ENCODE measurements around the gene YY1. TPM values are rescaled to one million over a fixed set of nuclear protein-coding genes. Genes with fewer than 3 reads are reported as not detected.
A peak's percentile ranks its signal among the peaks of the same experiment; 100 is the strongest.

Gene YY1
- total and polyA plus RNA-seq, 8 donors, result 23.0 to 68.1 (median 41.9) TPM

GRCh38 chr14:100223332-100224201 lies 15.4 kb upstream of the YY1 start:
- DNase-seq, result peak in 1 of 2 donors; percentile 45
- Histone ChIP-seq H3K4me1 (peaks cover 30 to 46% (median 36%) of the 10 kb centered on the region in 4 donors), H3K27me3 (no peaks in the 10 kb centered on the region), H3K36me3 (no peaks in the 10 kb centered on the region), H3K9me3 (no peaks in the 10 kb centered on the region), H3K27ac (peak overlapping the region in 4 of 5 donors; percentile 24 to 83 (median 80)), H3K4me3 (no peak overlapping the region)
- intact Hi-C loops (cut with DNase I; ENCODE audit: low total_unique reads), result no loop called here
- no peak for TF ChIP-seq POLR2A (IDR thresholded peaks at IDR 0.05)
- TF ChIP-seq EP300 (IDR thresholded peaks at IDR 0.05), result no peak
- TF ChIP-seq POLR2AphosphoS5 (IDR thresholded peaks at IDR 0.05), result no peak
- TF ChIP-seq CTCF (IDR thresholded peaks at IDR 0.05), result no peak
- WGBS, 5 donors, result 61 to 73% (median 65%) methylated on average over 12 of the region's 12 CpGs

- 84 to 90% (median 85%) methylated on average over 4 of the region's 4 CpGs for WGBS, 5 donors
- H3K36me3 ChIP-seq, result no peaks in the 10 kb centered on the region
- intact Hi-C loops (cut with DNase I; ENCODE audit: low total_unique reads), result no loop called here
- no peak for DNase-seq
- H3K4me3 ChIP-seq, result no peak overlapping the region
- H3K9me3 ChIP-seq, result no peaks in the 10 kb centered on the region
- no peak for TF ChIP-seq EP300 (IDR thresholded peaks at IDR 0.05)
- TF ChIP-seq CTCF (IDR thresholded peaks at IDR 0.05), result no peak
- no peak for TF ChIP-seq POLR2AphosphoS5 (IDR thresholded peaks at IDR 0.05)
- TF ChIP-seq POLR2A (IDR thresholded peaks at IDR 0.05), result no peak
- H3K4me1 ChIP-seq, result peaks cover 30 to 46% (median 32%) of the 10 kb centered on the region in 4 donors
- no peaks in the 10 kb centered on the region for H3K27me3 ChIP-seq
- no peak overlapping the region for H3K27ac ChIP-seq
Measured at GRCh38 chr14:100224229-100224866, 14.6 kb upstream of the YY1 start.

GRCh38 chr14:100225169-100225568 lies 13.8 kb upstream of the YY1 start:
- no peaks in the 10 kb centered on the region for H3K27me3 ChIP-seq
- no peak for TF ChIP-seq CTCF (IDR thresholded peaks at IDR 0.05)
- no peak for TF ChIP-seq POLR2A (IDR thresholded peaks at IDR 0.05)
- no peak for TF ChIP-seq POLR2AphosphoS5 (IDR thresholded peaks at IDR 0.05)
- no peak for TF ChIP-seq EP300 (IDR thresholded peaks at IDR 0.05)
- no peak for DNase-seq
- no peak overlapping the region for H3K27ac ChIP-seq
- intact Hi-C loops (cut with DNase I; ENCODE audit: low total_unique reads), result no loop called here
- H3K36me3 ChIP-seq, result peaks cover 0 to 6% (median 3%) of the 10 kb centered on the region in 4 donors
- WGBS, 5 donors, result 91 to 94% (median 94%) methylated on average over 4 of the region's 4 CpGs
- H3K4me1 ChIP-seq, result peaks cover 30 to 46% (median 32%) of the 10 kb centered on the region in 4 donors
- H3K9me3 ChIP-seq, result no peaks in the 10 kb centered on the region
- no peak overlapping the region for H3K4me3 ChIP-seq

- TF ChIP-seq CTCF (IDR thresholded peaks at IDR 0.05), result no peak
- no peak for DNase-seq
- WGBS, 5 donors, result 84 to 93% (median 90%) methylated on average over 5 of the region's 5 CpGs
- Histone ChIP-seq H3K27me3 (no peaks in the 10 kb centered on the region), H3K4me1 (peaks cover 14 to 48% (median 31%) of the 10 kb centered on the region in 4 donors), H3K27ac (no peak overlapping the region), H3K9me3 (no peaks in the 10 kb centered on the region), H3K36me3 (peaks cover 0 to 21% (median 9%) of the 10 kb centered on the region in 4 donors), H3K4me3 (no peak overlapping the region)
- intact Hi-C loops (cut with DNase I; ENCODE audit: low total_unique reads), result no loop called here
Measured at GRCh38 chr14:100230361-100230760, 8.6 kb upstream of the YY1 start.
